ENCODE data around the gene DCAF17.

Gene DCAF17

DNA sequence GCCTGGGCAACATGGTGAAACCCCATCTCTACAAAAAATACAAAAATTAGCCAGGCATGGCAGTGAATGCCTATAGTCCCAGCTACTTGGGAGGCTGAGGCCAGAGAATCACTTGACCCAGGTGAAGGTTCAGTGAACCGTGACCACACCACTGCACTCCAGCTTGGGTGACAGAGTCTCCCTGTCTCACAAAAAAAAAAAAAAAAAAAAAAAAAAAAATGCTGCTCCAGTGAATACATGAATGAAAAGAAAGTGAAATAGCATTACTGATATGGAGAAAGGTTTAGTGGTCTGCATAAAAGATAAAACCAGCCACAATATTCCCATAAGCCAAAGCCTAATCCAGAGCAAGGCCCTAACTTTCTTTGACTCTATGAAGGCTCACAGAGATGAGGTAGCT lies 44.7 kb upstream of the DCAF17 start:
- no peak for TF ChIP-seq ZNF140 (tag by site-specific recombination; IDR thresholded peaks at IDR 0.05)
- TF ChIP-seq, protein P1, sequence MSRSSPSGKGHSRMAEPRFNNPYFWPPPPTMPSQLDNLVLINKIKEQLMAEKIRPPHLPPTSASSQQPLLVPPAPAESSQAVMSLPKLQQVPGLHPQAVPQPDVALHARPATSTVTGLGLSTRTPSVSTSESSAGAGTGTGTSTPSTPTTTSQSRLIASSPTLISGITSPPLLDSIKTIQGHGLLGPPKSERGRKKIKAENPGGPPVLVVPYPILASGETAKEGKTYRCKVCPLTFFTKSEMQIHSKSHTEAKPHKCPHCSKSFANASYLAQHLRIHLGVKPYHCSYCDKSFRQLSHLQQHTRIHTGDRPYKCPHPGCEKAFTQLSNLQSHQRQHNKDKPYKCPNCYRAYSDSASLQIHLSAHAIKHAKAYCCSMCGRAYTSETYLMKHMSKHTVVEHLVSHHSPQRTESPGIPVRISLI (tag by site-specific recombination; IDR thresholded peaks at IDR 0.05) = 0 out of 2 replicates have a peak, but pooled peaks have one; percentile 21
- ChIA-PET POLR2A (no interaction called here), CTCF (interaction anchor here (0.7 kb wide), 1 partner anchor 44 kb away, joined by 3 read pairs; no protein-coding TSS in a partner anchor)
- Histone ChIP-seq H3K9me3 (ENCODE audit: control insufficient read depth, insufficient read depth, low read depth, low read length) (no peaks in the 10 kb centered on the region), H3K27ac (ENCODE audit: extremely low read depth, low read depth, low read length) (no peak overlapping the region), H3K4me1 (ENCODE audit: control insufficient read depth, insufficient read depth, low read length) (peaks cover 10% of the 10 kb centered on the region; the same call in 1 of the 2 replicates), H3K4me3 (ENCODE audit: low read depth, low read length) (no peak overlapping the region), H3K36me3 (ENCODE audit: control insufficient read depth in 2 of 2, insufficient read depth in 1 of 2, low read length in 2 of 2) (no peaks in the 10 kb centered on the region; a peak in 1 of 3 replicates)

DNA sequence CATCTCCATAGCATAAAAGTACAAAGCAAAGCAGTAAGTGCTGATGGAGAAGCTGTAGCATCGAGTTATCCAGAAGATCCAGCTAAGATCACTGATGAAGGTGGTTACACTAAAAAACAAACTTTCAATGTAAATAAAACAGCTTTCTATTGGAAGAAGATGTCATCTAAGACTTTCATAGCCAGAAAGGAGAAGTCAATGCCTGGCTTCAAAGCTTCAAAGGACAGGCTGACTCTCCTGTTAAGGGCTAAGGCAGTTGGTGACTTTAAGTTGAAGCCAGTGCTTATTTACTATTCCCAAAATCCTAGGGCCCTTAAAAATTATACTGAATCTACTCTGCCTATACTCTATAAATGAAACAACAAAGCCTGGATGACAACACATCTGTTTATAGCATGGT lies 44.2 kb upstream of the DCAF17 start:
- no peaks in the 10 kb centered on the region for H3K9me3 ChIP-seq (ENCODE audit: control insufficient read depth, insufficient read depth, low read depth, low read length)
- peaks cover 10% of the 10 kb centered on the region; the same call in 1 of the 2 replicates for H3K4me1 ChIP-seq (ENCODE audit: control insufficient read depth, insufficient read depth, low read length)
- POLR2A ChIA-PET = no interaction called here
- no peak overlapping the region for H3K4me3 ChIP-seq (ENCODE audit: low read depth, low read length)
- no peak for TF ChIP-seq TRIM28 (IDR thresholded peaks at IDR 0.05; ENCODE audit: borderline replicate concordance, low read length)
- no peak for TF ChIP-seq SCRT1 (tag by site-specific recombination; IDR thresholded peaks at IDR 0.05; ENCODE audit: borderline replicate concordance)
- no peak for TF ChIP-seq SCRT2 (tag by site-specific recombination; IDR thresholded peaks at IDR 0.05)
- no peak for TF ChIP-seq ZNF404 (tag by site-specific recombination; IDR thresholded peaks at IDR 0.05)
- no peak for TF ChIP-seq ZNF184 (tag by site-specific recombination; IDR thresholded peaks at IDR 0.05)
- TF ChIP-seq ZNF777 (tag by site-specific recombination; IDR thresholded peaks at IDR 0.05; ENCODE audit: borderline replicate concordance) = no peak
- TF ChIP-seq ZNF555 (tag by site-specific recombination; conservative IDR thresholded peaks at IDR 0.05) = no peak
- no peak for TF ChIP-seq ZNF140 (tag by site-specific recombination; IDR thresholded peaks at IDR 0.05)
- TF ChIP-seq, protein P2, sequence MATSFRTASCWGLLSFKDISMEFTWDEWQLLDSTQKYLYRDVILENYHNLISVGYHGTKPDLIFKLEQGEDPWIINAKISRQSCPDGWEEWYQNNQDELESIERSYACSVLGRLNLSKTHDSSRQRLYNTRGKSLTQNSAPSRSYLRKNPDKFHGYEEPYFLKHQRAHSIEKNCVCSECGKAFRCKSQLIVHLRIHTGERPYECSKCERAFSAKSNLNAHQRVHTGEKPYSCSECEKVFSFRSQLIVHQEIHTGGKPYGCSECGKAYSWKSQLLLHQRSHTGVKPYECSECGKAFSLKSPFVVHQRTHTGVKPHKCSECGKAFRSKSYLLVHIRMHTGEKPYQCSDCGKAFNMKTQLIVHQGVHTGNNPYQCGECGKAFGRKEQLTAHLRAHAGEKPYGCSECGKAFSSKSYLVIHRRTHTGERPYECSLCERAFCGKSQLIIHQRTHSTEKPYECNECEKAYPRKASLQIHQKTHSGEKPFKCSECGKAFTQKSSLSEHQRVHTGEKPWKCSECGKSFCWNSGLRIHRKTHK (tag by site-specific recombination; IDR thresholded peaks at IDR 0.05) = no peak
- no peak for TF ChIP-seq ZNF600 (tag by site-specific recombination; IDR thresholded peaks at IDR 0.05)
- TF ChIP-seq, protein P3, sequence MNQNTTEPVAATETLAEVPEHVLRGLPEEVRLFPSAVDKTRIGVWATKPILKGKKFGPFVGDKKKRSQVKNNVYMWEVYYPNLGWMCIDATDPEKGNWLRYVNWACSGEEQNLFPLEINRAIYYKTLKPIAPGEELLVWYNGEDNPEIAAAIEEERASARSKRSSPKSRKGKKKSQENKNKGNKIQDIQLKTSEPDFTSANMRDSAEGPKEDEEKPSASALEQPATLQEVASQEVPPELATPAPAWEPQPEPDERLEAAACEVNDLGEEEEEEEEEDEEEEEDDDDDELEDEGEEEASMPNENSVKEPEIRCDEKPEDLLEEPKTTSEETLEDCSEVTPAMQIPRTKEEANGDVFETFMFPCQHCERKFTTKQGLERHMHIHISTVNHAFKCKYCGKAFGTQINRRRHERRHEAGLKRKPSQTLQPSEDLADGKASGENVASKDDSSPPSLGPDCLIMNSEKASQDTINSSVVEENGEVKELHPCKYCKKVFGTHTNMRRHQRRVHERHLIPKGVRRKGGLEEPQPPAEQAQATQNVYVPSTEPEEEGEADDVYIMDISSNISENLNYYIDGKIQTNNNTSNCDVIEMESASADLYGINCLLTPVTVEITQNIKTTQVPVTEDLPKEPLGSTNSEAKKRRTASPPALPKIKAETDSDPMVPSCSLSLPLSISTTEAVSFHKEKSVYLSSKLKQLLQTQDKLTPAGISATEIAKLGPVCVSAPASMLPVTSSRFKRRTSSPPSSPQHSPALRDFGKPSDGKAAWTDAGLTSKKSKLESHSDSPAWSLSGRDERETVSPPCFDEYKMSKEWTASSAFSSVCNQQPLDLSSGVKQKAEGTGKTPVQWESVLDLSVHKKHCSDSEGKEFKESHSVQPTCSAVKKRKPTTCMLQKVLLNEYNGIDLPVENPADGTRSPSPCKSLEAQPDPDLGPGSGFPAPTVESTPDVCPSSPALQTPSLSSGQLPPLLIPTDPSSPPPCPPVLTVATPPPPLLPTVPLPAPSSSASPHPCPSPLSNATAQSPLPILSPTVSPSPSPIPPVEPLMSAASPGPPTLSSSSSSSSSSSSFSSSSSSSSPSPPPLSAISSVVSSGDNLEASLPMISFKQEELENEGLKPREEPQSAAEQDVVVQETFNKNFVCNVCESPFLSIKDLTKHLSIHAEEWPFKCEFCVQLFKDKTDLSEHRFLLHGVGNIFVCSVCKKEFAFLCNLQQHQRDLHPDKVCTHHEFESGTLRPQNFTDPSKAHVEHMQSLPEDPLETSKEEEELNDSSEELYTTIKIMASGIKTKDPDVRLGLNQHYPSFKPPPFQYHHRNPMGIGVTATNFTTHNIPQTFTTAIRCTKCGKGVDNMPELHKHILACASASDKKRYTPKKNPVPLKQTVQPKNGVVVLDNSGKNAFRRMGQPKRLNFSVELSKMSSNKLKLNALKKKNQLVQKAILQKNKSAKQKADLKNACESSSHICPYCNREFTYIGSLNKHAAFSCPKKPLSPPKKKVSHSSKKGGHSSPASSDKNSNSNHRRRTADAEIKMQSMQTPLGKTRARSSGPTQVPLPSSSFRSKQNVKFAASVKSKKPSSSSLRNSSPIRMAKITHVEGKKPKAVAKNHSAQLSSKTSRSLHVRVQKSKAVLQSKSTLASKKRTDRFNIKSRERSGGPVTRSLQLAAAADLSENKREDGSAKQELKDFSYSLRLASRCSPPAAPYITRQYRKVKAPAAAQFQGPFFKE (tag by site-specific recombination; IDR thresholded peaks at IDR 0.05; ENCODE audit: borderline replicate concordance) = no peak
- no peak for TF ChIP-seq ZBTB7A (tag by site-specific recombination; IDR thresholded peaks at IDR 0.05; ENCODE audit: low read depth)
- no peak overlapping the region for H3K27ac ChIP-seq (ENCODE audit: extremely low read depth, low read depth, low read length)
- no peaks in the 10 kb centered on the region; a peak in 1 of 3 replicates for H3K36me3 ChIP-seq (ENCODE audit: control insufficient read depth in 2 of 2, insufficient read depth in 1 of 2, low read length in 2 of 2)
- CTCF ChIA-PET = no interaction called here

Data from HEK293 (cell line).